Skin epidermis (tissue), 12 donors: ENCODE data around the gene PSPH.

Experiments used
- H3K27ac ChIP-seq, 21 experiments: fragments of 200-600 bp; sonication (generic) in 11 of 21; one replicate each; pipeline ENCODE4 v1.5.0; 2020; ENCODE audit warnings: mild to moderate bottlenecking in 3 of 21, inconsistent platforms in 2 of 21, moderate library complexity in 2 of 21
- H3K4me3 ChIP-seq, 7 experiments: fragments of 200-600 bp; sonication (generic) in 2 of 7; one replicate each; pipeline ENCODE4 v1.5.0; 2020; ENCODE audit warnings: inconsistent platforms in 2 of 7, mild to moderate bottlenecking in 2 of 7, moderate library complexity in 1 of 7

PSPH gene

GRCh38 chr7:55963584-55964168 is 87.6 kb downstream of the PSPH start:
- H3K4me3 ChIP-seq = peak overlapping the region; percentile 37 to 86 (median 69)
- H3K27ac ChIP-seq = peak overlapping the region in 20 of 21 experiments; percentile 40 to 98 (median 84)

GRCh38 chr7:55962014-55962413 is 89.2 kb downstream of the PSPH start:
- no peak overlapping the region for H3K4me3 ChIP-seq

More at GRCh38 chr7:55962014-55962413, 89.2 kb downstream of the PSPH start:
- no peak overlapping the region for H3K27ac ChIP-seq
